NCI-H2107 treated with DMSO at 0.1 percent for 48 hours (cell line): Measurements from ENCODE around the gene GYG2.
"Not testable (repeated sequence)": the region's sequence is repeated elsewhere in the genome, so short reads cannot be mapped to it uniquely, and the experiment has no call there.

ENCODE experiments used
- DNase-seq: peaks from one replicate; lab custom pipeline; 2025; ENCODE audit not compliant: unreplicated experiment; lab: John Stamatoyannopoulos, UW

GYG2 gene

DNA sequence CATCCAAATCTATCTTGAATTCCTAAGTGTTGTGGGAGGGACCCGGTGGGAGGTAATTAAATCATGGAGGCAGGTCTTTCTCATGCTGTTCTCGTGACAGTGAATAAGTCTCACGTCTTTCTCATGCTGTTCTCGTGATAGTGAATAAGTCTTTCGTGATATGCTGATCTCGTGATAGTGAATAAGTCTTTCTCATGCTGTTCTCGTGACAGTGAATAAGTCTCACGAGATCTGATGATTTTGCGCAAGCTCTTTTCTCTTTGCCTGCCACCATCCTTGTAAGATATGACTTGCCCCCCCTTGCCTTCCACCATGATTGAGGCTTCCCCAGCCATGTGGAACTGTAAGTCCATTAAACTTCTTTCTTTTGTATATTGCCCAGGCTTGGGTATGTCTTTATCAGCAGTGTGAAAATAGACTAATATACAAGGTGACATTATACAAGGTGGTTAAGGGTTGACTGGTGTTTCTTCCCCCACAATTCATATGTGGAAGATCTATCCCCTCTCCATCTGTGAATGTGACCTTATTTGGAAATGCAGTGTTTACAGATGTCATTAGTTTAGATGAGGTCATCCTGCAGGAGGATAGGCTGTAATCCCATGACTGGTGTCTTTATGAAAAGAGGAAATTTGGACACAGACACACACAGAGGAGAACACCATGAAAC lies 72.8 kb downstream of the GYG2 start:
- DNase-seq = no peak

GRCh38 chrX:2902841-2903240 lies 74.1 kb downstream of the GYG2 start:
- no peak for DNase-seq

DNA sequence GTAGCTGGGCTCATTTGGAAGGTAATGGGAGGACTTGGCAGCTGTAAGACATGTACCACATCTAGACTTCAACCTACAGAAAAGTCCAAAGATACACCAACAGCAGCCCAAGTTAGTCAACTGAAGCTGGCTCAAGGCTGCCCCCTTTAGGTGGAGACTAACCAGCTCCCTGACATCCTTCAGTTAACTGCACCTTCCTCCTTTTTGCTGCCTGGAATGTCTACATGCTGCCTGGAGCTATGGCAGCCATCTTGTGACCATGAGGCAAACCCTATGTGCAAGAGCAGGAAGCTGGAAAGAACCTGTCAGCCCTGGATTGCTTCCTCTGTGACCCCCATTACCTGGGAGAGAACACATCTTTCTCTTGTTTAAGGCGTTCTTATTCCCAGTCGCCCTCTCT lies 74.6 kb downstream of the GYG2 start:
- DNase-seq = no peak

DNA sequence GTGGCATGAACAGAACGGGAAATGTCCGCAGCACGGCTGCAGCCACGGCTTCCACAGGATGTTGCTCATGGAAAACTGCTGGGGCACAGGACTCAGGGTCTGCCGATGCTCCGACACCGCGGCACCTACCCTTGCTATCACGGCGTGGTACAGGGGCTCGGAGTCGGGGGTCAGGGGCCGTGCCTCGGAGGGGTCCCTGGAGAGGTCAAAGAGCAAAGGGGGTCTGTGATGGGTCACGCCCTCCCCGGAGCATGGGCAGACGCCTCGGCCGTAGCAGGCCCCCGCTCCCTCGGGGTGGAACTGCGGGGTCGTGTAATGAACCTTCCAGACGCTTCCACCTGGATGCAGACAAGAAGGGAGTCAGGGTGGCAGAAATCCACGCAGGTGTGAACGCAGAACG lies 78.6 kb downstream of the GYG2 start:
- no peak for DNase-seq

- no peak for DNase-seq
Observed at GRCh38 chrX:2908125-2908685, 79.5 kb downstream of the GYG2 start.

DNA sequence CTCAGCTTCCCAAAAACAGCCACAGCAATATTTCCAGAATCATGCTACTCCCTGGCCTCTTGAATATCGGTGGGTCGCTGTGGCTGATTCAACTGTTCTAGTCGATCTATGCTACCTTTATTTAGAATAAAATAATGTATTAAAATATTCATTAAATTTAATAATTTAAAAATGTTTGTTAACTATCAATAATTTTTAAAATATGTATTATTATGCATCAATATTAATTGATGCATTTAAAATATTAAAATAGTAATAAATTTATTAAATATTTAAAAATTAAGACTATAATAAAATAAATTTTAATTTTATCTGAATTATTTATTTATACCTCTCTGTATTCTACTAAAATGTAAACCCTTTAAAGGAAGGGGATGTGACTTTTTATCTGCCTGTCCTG lies 81.4 kb downstream of the GYG2 start:
- no peak for DNase-seq

GRCh38 chrX:2913118-2913517 lies 84.4 kb downstream of the GYG2 start:
- DNase-seq = no peak

DNA sequence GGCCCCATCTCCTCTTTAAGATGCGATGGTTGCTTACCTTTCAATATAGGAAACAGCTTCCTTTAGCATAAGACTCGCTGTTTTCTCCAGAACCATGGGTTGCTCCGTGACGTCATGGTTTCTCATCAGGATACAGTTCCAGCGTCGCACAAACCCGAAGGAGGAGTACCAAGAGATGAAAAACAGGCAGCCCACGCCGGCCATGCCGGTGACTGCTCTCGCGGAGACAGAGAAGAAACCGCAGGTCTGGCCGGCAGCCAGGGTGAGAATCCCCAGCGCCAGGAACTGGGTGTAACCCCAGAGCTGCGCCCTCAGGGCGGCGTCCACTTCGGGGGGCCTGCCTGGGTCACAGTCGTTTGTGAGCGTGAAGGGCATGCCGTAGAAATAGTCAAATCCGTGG lies 89.0 kb downstream of the GYG2 start:
- DNase-seq = no peak

GRCh38 chrX:2921193-2921592 lies 92.5 kb downstream of the GYG2 start:
- no peak for DNase-seq

GRCh38 chrX:2921750-2922149 lies 93.0 kb downstream of the GYG2 start:
- no peak for DNase-seq

DNA sequence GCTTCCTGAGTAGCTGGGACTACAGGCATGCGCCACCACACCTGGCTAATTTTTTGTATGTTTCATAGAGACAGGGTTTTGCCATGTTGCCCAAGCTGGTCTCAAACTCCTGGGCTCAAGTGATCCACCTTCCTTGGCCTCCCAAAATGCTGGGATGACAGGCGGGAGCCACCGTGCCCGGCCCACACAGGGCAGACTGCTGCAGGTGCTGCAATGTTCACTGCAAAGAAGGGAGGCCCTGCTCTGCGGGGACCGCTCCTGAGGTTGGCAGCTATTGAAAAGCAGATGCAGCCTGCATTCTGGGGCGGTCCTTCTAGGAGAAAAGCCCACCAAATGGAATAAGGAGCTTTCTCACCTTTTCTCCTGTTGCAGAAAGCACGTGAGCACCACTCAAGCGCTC lies 95.4 kb downstream of the GYG2 start:
- DNase-seq = no peak

DNA sequence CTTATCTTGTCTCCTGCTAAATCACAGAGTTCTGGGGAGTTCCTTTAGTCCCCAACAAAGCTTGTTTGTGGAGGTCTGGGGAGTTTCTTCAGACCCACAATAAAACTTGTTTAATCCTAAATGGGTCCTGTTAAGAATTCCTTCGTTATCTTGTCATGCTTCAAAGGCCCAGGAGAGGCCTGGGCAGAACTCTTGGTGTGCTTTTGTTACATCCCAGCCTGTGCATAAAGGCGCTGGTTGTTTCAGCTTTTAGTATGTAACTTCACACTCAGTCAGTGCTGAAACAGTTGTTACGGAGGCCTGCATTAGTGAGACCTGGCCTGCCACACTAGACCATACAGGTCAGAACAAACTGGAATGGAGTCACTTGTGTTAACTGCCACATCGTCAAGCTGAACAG lies 97.5 kb downstream of the GYG2 start:
- not testable (repeated sequence) for DNase-seq

GRCh38 chrX:2926664-2927275 lies 98.0 kb downstream of the GYG2 start:
- no peak for DNase-seq

GRCh38 chrX:2928191-2928582 lies 99.5 kb downstream of the GYG2 start:
- no peak for DNase-seq

DNA sequence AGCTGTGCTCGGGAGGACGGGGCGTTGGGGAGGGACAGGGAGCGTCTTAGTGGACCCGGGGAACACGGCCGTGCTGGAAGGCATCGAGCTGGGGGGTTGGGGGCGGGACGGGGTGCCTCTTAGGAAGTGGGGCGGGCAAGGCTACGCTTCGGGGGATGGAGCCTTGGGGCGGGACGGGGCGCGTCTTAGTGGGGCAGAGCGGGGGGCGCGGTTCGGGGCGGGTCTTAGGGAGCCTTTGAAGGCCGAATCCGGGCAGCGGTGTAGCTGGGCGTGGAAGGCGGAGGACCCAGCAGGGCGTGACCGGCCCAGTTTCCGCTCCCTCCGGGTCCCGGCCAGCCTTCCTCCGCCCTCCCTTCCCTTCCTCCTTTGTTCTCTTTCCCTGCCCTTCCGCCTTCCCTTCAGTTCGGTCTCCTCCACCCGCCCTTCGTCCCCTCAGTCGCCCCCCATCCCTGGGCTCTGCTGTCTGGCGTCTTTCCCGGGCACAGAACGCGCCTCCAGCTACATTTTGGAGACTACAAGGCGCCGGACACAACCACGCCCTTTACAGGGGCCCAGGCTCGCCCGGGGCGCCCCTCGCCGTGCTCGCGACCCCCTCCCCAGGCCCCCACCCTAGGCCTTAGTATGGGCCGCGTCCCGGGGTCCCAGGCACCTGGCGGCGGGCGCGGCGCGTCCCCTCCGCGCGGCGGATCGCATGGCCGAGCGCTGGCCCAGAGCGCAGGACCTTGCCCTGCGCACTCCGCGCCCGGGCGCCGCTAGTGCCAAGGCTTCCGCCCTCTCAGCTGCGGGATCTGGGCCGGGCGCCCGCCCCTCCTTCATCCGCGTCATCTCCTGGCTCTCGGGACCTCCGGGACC lies 100.1 kb downstream of the GYG2 start, which contains the start of gene ARSD:
Gene ARSD (minus strand): TSS at position 757 of the 852 bp plus-strand sequence. CDS start 64 bp downstream, at position 693.
- no peak for DNase-seq

GRCh38 chrX:2931155-2931554 lies 102.4 kb downstream of the GYG2 start:
- no peak for DNase-seq

DNA sequence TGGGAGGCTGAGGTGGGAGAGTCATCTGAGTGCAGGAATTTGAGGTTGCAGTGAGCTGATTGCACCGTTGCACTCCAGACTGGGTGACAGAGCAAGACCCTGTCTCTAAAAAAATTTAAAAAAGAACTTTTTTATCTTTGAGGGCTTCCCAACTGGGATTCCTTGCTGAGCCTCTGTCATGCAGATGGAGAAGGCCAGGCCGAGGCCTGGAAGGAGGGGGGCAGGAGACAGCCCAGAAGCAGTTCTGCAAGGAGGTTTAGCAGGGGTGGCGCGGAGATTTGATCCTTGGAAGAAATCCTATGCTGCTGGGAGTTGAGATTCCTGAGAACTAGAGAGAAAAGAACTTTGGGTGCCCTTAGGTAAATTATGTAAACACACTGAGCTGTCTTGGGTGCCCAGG lies 102.9 kb downstream of the GYG2 start:
- DNase-seq = no peak
